Suprapubic skin (tissue), 4 donors: ENCODE data around the gene TRIM41. TPM values are rescaled to one million over a fixed set of nuclear protein-coding genes. Genes with fewer than 3 reads are reported as not detected.

Source experiments
- DNase-seq, 2 donors: peaks; one replicate each; pipeline ENCODE4 v3.0.0-alpha.2; 2019; ENCODE audit warnings: low spot score in 2 of 2
- H3K27ac ChIP-seq: fragments of 200-600 bp; sonication (generic); one replicate; pipeline ENCODE4 v1.5.1; 2019
- H3K27me3 ChIP-seq: fragments of 200-600 bp; sonication (generic); one replicate; pipeline ENCODE4 v1.5.1; 2019
- H3K36me3 ChIP-seq: fragments of 200-600 bp; sonication (generic); one replicate; pipeline ENCODE4 v1.5.1; 2019
- H3K4me1 ChIP-seq: fragments of 200-600 bp; sonication (generic); one replicate; pipeline ENCODE4 v1.5.1; 2019
- H3K4me3 ChIP-seq: fragments of 200-600 bp; sonication (generic); one replicate; pipeline ENCODE4 v1.5.1; 2019; ENCODE audit warnings: mild to moderate bottlenecking
- H3K9me3 ChIP-seq: fragments of 200-600 bp; sonication (generic); one replicate; pipeline ENCODE4 v1.5.1; 2019
- CTCF ChIP-seq, 2 donors: fragments of 200-600 bp in 1 of 2; fragments of 450-650 bp in 1 of 2; sonication (generic) in 1 of 2; IDR thresholded peaks; one replicate each; pipeline ENCODE4 v1.5.1; 2016 to 2019; ENCODE audit warnings: antibody characterized with exemption in 2 of 2, mild to moderate bottlenecking in 1 of 2, moderate library complexity in 1 of 2
- EP300 ChIP-seq: sonication (generic); formaldehyde crosslinking; IDR thresholded peaks from one replicate; pipeline ENCODE4 v1.6.1; 2017; ENCODE audit warnings: antibody characterized with exemption
- POLR2A ChIP-seq, 2 donors: fragments of 450-650 bp; IDR thresholded peaks; one replicate each; pipeline ENCODE4 v1.6.1; 2017; ENCODE audit warnings: antibody characterized with exemption in 2 of 2, mild to moderate bottlenecking in 2 of 2, moderate library complexity in 2 of 2
- POLR2AphosphoS5 ChIP-seq, 3 donors: sonication (generic); formaldehyde crosslinking; IDR thresholded peaks; one replicate each; pipeline ENCODE4 v1.6.1; 2017; ENCODE audit warnings: antibody characterized with exemption in 3 of 3
- whole genome bisulfite sequencing: methylation state at CpG from one replicate; pipeline ENCODE4 v1.1.5; 2018; 5-methylcytosine and 5-hydroxymethylcytosine counted together
- total RNA-seq, 4 donors: library from RNA; depleted of rRNA; stranded (reverse); fragments of >200 nt; gene quantifications; one replicate each; pipeline ENCODE4 v1.1.0, GENCODE V29; 2016

The TRIM41 gene
- total RNA-seq, 4 donors from 2014 or later, result 13.3 to 23.3 (median 16.2) TPM

DNA sequence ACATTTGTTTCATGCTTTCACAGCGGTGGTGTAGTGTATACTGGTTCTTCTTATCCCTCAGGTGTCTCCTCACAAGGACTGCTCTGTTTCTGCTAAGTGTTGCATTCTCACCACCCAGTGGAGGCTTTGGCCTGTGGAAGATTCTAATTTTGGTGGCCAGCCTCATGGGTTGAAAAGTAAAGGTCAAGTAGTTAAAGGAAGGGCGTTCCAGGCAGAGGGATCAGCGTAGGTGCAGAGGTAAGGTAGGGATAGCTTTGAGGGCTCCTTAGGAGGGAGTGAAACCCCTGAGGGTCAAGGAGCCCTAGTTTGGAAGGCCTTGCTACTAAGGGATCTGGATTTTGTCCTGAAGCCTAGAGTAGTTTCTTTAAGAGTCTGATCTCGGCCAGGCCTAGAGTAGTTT, 25.2 kb downstream of the TRIM41 start:
- Histone ChIP-seq H3K4me1 (peaks cover 73% of the 10 kb centered on the region), H3K4me3 (peak overlapping the region; percentile 73), H3K27me3 (no peaks in the 10 kb centered on the region), H3K36me3 (no peaks in the 10 kb centered on the region), H3K27ac (peak overlapping the region; percentile 96), H3K9me3 (no peaks in the 10 kb centered on the region)
- WGBS, result 81% methylated on average over 4 of the region's 4 CpGs
- DNase-seq, result no peak
- no peak for TF ChIP-seq POLR2A (IDR thresholded peaks at IDR 0.05)
- no peak for TF ChIP-seq POLR2AphosphoS5 (IDR thresholded peaks at IDR 0.05)
- no peak for TF ChIP-seq EP300

GRCh38 chr5:181255276-181255675, 32.2 kb downstream of the TRIM41 start:
- Histone ChIP-seq H3K4me3 (no peak overlapping the region), H3K27ac (no peak overlapping the region), H3K4me1 (peaks cover 85% of the 10 kb centered on the region), H3K27me3 (no peaks in the 10 kb centered on the region), H3K9me3 (no peaks in the 10 kb centered on the region), H3K36me3 (no peaks in the 10 kb centered on the region)
- TF ChIP-seq POLR2AphosphoS5 (IDR thresholded peaks at IDR 0.05), result no peak
- no peak for TF ChIP-seq CTCF (IDR thresholded peaks at IDR 0.05)
- TF ChIP-seq EP300, result no peak
- no peak for TF ChIP-seq POLR2A (IDR thresholded peaks at IDR 0.05)
- DNase-seq, result no peak
- WGBS, result 32% methylated on average over 1 of the region's 1 CpG

DNA sequence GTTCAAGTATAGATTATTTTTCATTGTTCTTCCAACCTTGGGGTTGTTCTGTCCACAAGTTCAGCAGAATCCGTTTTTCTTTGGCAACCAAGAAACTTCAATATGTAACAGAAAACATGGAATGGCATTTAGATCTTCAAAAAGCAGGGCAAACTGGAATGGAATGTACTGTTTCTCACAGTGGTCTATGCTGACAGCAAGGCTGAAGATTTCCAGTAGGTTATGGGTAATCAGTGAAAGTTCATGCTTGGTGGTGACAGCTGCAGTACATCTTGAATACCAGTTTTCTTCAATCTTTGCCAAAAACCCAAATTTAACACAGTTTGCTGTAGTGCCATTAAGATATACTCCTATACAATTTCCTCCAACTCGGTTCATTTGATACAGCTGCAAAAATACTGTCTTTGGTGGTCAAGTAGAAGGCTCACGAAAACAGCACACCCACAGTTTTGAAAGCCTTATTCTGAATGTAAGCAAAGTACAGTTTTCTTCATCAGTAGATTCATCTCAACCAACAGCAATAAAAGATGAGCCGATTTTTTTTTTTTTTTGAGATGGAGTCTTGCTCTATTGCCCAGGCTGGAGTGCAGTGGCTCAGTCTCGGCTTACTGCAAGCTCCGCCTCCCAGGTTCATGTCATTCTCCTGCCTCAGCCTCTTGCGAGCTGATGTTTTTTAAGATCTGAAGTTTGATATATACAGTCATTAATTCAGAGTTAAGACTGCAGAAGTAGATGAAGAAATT, 32.9 kb downstream of the TRIM41 start:
- WGBS, result 76% methylated on average over 7 of the region's 7 CpGs
- DNase-seq, result peak in 1 of 2 donors; percentile 3
- Histone ChIP-seq H3K9me3 (no peaks in the 10 kb centered on the region), H3K36me3 (no peaks in the 10 kb centered on the region), H3K4me3 (no peak overlapping the region), H3K4me1 (peaks cover 83% of the 10 kb centered on the region), H3K27me3 (no peaks in the 10 kb centered on the region), H3K27ac (no peak overlapping the region)
- TF ChIP-seq POLR2AphosphoS5 (IDR thresholded peaks at IDR 0.05) (no peak), EP300 (no peak), CTCF (IDR thresholded peaks at IDR 0.05) (no peak), POLR2A (IDR thresholded peaks at IDR 0.05) (no peak)

GRCh38 chr5:181258576-181258975, 35.5 kb downstream of the TRIM41 start:
- 72% methylated on average over 3 of the region's 3 CpGs for WGBS
- H3K4me1 ChIP-seq, result peaks cover 72% of the 10 kb centered on the region
- no peak for DNase-seq
- H3K27ac ChIP-seq, result no peak overlapping the region
- no peaks in the 10 kb centered on the region for H3K9me3 ChIP-seq
- H3K36me3 ChIP-seq, result no peaks in the 10 kb centered on the region
- TF ChIP-seq CTCF (IDR thresholded peaks at IDR 0.05) (no peak), EP300 (no peak)
- peak overlapping the region; percentile 97 for H3K4me3 ChIP-seq
- no peaks in the 10 kb centered on the region for H3K27me3 ChIP-seq

- Histone ChIP-seq H3K36me3 (no peaks in the 10 kb centered on the region), H3K4me3 (peak overlapping the region; percentile 97), H3K27me3 (no peaks in the 10 kb centered on the region), H3K9me3 (no peaks in the 10 kb centered on the region), H3K4me1 (peaks cover 65% of the 10 kb centered on the region), H3K27ac (no peak overlapping the region)
- 39% methylated on average over 2 of the region's 2 CpGs for WGBS
- TF ChIP-seq CTCF (IDR thresholded peaks at IDR 0.05), result no peak
- TF ChIP-seq POLR2AphosphoS5 (IDR thresholded peaks at IDR 0.05), result no peak
- TF ChIP-seq POLR2A (IDR thresholded peaks at IDR 0.05), result no peak
- no peak for TF ChIP-seq EP300
- peak in 1 of 2 donors; percentile 8 for DNase-seq
These were observed 36.2 kb downstream of the TRIM41 start for GRCh38 chr5:181259283-181259682.
